GM19467 (cell line): ENCODE results near the gene SCNN1A.

Experiments used
- ATAC-seq: cut with Tn5 transposase; IDR thresholded peaks from one replicate; pipeline ENCODE4 v1.9.1; 2021; ENCODE audit warnings: mild to moderate bottlenecking, moderate library complexity; ENCODE audit not compliant: unreplicated experiment

SCNN1A gene

GRCh38 chr12:6384499-6385436 is 9.4 kb upstream of the SCNN1A start:
- ATAC-seq, result no peak

GRCh38 chr12:6383572-6384498 is 8.5 kb upstream of the SCNN1A start, which contains the start of gene LTBR:
TSS of gene LTBR (plus strand) at chr12:6384162. CDS start at chr12:6384359, 197 bp downstream.
- no peak for ATAC-seq

GRCh38 chr12:6382982-6383381 is 7.6 kb upstream of the SCNN1A start:
- no peak for ATAC-seq

- no peak for ATAC-seq
These were observed 7.0 kb upstream of the SCNN1A start for GRCh38 chr12:6382371-6382770.

- ATAC-seq, result no peak
These were observed 5.1 kb upstream of the SCNN1A start for GRCh38 chr12:6380141-6381121.

GRCh38 chr12:6378709-6379472 is 3.5 kb upstream of the SCNN1A start:
- ATAC-seq, result no peak

GRCh38 chr12:6377667-6377994 is 2.3 kb upstream of the SCNN1A start:
- no peak for ATAC-seq

- no peak for ATAC-seq
These were observed 1.7 kb upstream of the SCNN1A start for GRCh38 chr12:6376870-6377666.

GRCh38 chr12:6376079-6376869 is 911 bp upstream of the SCNN1A start:
- ATAC-seq, result no peak

- no peak for ATAC-seq
These were observed 590 bp downstream of the SCNN1A start for GRCh38 chr12:6374786-6375160.

- no peak for ATAC-seq
These were observed 1.2 kb downstream of the SCNN1A start for GRCh38 chr12:6374028-6374785.

GRCh38 chr12:6373022-6373787 is 2.2 kb downstream of the SCNN1A start:
- no peak for ATAC-seq

GRCh38 chr12:6372403-6373003 is 2.9 kb downstream of the SCNN1A start:
- no peak for ATAC-seq

GRCh38 chr12:6370994-6371754 is 4.2 kb downstream of the SCNN1A start:
- ATAC-seq, result no peak

- ATAC-seq, result no peak
These were observed 4.8 kb downstream of the SCNN1A start for GRCh38 chr12:6370576-6370935.
